ENCODE results near the gene FLYWCH1. TPM values are rescaled to one million over a fixed set of nuclear protein-coding genes. Genes with fewer than 3 reads are reported as not detected.
A peak's percentile ranks its signal among the peaks of the same experiment; 100 is the strongest.

The FLYWCH1 gene
- total and polyA plus RNA-seq, 2 experiments from 2014 or later = 16.0 to 44.7 TPM

DNA sequence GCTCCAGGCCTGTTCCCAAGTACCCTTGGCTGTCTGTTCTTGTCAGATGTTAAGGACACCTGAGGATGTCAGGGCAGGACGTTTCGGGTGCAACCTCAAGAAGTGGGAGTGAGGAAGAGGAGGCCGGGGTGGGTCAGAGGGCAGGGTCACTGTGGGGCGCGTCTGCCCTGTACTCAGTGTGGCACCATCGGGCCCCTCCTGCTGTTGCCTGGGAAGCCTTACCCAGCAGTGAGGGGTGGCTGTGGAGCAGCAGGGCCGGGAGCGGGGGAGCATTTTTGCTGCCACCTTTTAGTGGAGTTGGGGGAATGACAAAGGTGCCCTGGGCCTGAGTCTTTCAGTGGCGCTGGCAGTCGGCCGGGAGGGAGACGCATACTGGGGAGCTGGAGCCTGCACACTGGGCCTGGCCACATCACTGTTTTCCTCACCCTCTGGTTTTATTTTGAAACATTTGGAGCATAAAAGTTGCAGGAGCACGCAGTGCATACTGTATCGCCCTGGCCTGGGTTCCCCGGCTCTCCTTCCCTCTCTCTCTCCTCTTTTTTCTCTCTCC, 11.1 kb upstream of the FLYWCH1 start:
- TF ChIP-seq EZH2phosphoT487 (IDR thresholded peaks at IDR 0.05; ENCODE audit: insufficient read depth, low read depth) (no peak), EZH2 (IDR thresholded peaks at IDR 0.05; ENCODE audit: insufficient read depth, poor library complexity, severe bottlenecking) (no peak)
- Histone ChIP-seq H3K36me3 (ENCODE audit: low read depth) (no peaks in the 10 kb centered on the region), H3F3A (ENCODE audit: insufficient read depth) (peaks cover 9% of the 10 kb centered on the region), H3K27me3 (replicated peaks; ENCODE audit: insufficient read depth) (no peaks in the 10 kb centered on the region), H3K79me2 (ENCODE audit: insufficient read depth) (no peaks in the 10 kb centered on the region), H3K9me3 (ENCODE audit: low read depth) (no peaks in the 10 kb centered on the region), H4K20me1 (ENCODE audit: insufficient read depth) (no peaks in the 10 kb centered on the region), H3K9me2 (ENCODE audit: insufficient read depth) (no peaks in the 10 kb centered on the region), H3K4me1 (ENCODE audit: insufficient read depth) (peaks cover 7% of the 10 kb centered on the region), H3K27ac (no peak overlapping the region), H3K9ac (no peak overlapping the region), H2AFZ (no peak overlapping the region), H3K4me3 (no peak overlapping the region), H3K4me2 (ENCODE audit: unreplicated experiment) (no peak overlapping the region)
- in situ Hi-C loops (cut with MboI) = no loop called here
- no peak for DNase-seq
- WGBS, 2 experiments (ENCODE audit: low coverage in 1 of 2, low lambda C conversion rate in 2 of 2, missing lambda C conversion rate in 2 of 2) = 93 to 95% methylated on average over 12 to 15 of the region's 15 CpGs

DNA sequence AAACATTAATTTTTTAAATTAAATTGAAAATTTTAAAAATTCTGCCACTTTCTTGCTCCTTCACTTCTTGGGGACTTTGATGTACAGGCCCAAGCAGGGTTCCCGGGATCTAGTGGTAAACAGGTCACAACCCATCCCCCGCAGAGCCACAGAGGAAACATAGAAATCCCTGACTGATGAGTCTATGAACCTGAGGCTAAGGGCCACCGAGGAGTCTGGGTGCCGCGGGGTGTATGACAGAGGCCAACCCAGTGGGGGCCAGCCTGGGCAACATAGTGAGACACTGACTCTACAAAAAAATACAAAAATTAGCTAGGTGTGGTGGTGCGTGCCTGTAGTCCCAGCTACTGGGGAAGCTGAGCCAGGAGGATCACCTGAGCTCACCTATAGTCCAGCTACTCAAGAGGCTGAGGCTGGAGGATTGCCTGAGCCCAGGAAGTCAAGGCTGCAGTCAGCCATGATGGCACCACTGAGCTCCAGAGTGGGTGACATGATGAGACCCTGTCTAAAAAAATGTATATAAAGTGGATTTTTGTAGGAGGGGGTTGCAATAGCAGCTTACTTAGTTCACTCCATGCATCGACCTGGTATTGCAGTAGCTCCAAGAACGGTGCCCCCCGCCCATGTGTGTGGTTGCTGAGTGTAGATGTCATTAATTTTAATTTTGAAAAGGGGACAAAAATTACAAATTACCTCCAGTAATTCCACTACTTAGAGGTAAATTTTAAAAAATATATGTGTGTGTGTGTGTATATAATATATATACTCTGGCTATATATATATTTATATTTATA, 9.2 kb upstream of the FLYWCH1 start:
- Histone ChIP-seq H3K79me2 (ENCODE audit: insufficient read depth) (no peaks in the 10 kb centered on the region), H3F3A (ENCODE audit: insufficient read depth) (peaks cover 13% of the 10 kb centered on the region), H3K4me2 (ENCODE audit: unreplicated experiment) (no peak overlapping the region), H3K27me3 (replicated peaks; ENCODE audit: insufficient read depth) (no peaks in the 10 kb centered on the region), H4K20me1 (ENCODE audit: insufficient read depth) (no peaks in the 10 kb centered on the region), H3K4me3 (no peak overlapping the region), H3K9me2 (ENCODE audit: insufficient read depth) (no peaks in the 10 kb centered on the region), H3K36me3 (ENCODE audit: low read depth) (no peaks in the 10 kb centered on the region), H3K27ac (no peak overlapping the region), H2AFZ (no peak overlapping the region), H3K9me3 (ENCODE audit: low read depth) (no peaks in the 10 kb centered on the region), H3K4me1 (ENCODE audit: insufficient read depth) (peaks cover 7% of the 10 kb centered on the region; the same call in 1 of the 2 replicates), H3K9ac (no peak overlapping the region)
- no peak for DNase-seq
- TF ChIP-seq EZH2phosphoT487 (IDR thresholded peaks at IDR 0.05; ENCODE audit: insufficient read depth, low read depth) (no peak), EZH2 (IDR thresholded peaks at IDR 0.05; ENCODE audit: insufficient read depth, poor library complexity, severe bottlenecking) (no peak)
- WGBS, 2 experiments (ENCODE audit: low coverage in 1 of 2, low lambda C conversion rate in 2 of 2, missing lambda C conversion rate in 2 of 2) = 88 to 90% methylated on average over 9 of the region's 9 CpGs
- in situ Hi-C loops (cut with MboI) = no loop called here

DNA sequence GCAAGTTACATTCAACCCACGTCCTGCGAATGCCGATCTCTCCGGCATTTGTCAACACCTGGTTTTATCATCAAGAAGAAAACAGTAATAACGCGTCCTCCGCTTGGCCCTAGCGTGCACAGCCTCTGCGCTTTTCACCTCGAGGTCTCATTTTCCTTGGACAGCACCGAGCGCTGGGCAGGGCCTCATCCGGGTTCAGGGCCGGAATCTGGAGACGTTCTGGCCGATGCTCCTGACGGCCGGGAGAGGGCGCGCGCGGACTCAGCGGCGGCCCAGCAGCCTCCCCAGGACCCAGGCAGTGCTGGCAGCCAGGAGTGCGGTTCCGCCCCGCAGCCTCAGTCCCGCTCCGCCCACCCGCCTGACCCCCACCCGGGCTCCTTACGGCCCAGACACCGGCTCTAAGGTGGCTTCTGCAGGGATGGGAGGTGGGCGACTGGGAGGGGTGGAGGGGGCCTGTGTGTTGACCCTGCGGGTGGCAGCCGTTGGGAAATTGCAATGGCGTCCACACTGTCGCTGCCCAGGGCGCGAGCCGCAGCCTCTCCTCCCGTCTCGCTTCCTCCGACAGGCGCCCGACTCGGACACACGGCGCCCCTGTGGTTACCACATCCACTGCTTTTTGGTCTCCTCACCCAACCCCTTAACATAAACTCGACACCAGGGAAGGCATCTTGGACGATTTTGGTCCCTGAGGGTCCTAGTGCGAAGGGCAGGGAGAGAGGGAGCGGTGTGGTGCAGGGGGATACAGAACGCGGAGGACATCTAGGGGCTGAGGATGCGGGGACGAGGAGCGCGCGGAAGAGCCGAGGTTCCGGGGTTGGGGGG, 7.4 kb upstream of the FLYWCH1 start:
- peak overlapping the region; percentile 98 for H3K4me2 ChIP-seq (ENCODE audit: unreplicated experiment)
- no peaks in the 10 kb centered on the region for H4K20me1 ChIP-seq (ENCODE audit: insufficient read depth)
- H3K79me2 ChIP-seq (ENCODE audit: insufficient read depth) = no peaks in the 10 kb centered on the region
- TF ChIP-seq EZH2 (IDR thresholded peaks at IDR 0.05; ENCODE audit: insufficient read depth, poor library complexity, severe bottlenecking) = no peak
- TF ChIP-seq EZH2phosphoT487 (IDR thresholded peaks at IDR 0.05; ENCODE audit: insufficient read depth, low read depth) = no peak
- H3K9me3 ChIP-seq (ENCODE audit: low read depth) = no peaks in the 10 kb centered on the region
- H3F3A ChIP-seq (ENCODE audit: insufficient read depth) = peaks cover 13% of the 10 kb centered on the region
- no peaks in the 10 kb centered on the region for H3K9me2 ChIP-seq (ENCODE audit: insufficient read depth)
- peak overlapping the region; percentile 87 for H2AFZ ChIP-seq
- peak overlapping the region; percentile 91 for H3K4me3 ChIP-seq
- no peaks in the 10 kb centered on the region for H3K36me3 ChIP-seq (ENCODE audit: low read depth)
- in situ Hi-C loops (cut with MboI) = no loop called here
- H3K9ac ChIP-seq = peak overlapping the region; percentile 84
- peak overlapping the region; percentile 65 for H3K27ac ChIP-seq
- peak; percentile 92 for DNase-seq
- peaks cover 7% of the 10 kb centered on the region; the same call in 1 of the 2 replicates for H3K4me1 ChIP-seq (ENCODE audit: insufficient read depth)
- H3K27me3 ChIP-seq (replicated peaks; ENCODE audit: insufficient read depth) = no peaks in the 10 kb centered on the region
- 2% methylated on average over 42 to 48 of the region's 62 CpGs for WGBS, 2 experiments (ENCODE audit: low coverage in 1 of 2, low lambda C conversion rate in 2 of 2, missing lambda C conversion rate in 2 of 2)

- no peaks in the 10 kb centered on the region for H3K9me3 ChIP-seq (ENCODE audit: low read depth)
- peak overlapping the region; percentile 98 for H3K4me2 ChIP-seq (ENCODE audit: unreplicated experiment)
- TF ChIP-seq EZH2 (IDR thresholded peaks at IDR 0.05; ENCODE audit: insufficient read depth, poor library complexity, severe bottlenecking) (no peak), EZH2phosphoT487 (IDR thresholded peaks at IDR 0.05; ENCODE audit: insufficient read depth, low read depth) (no peak)
- no peaks in the 10 kb centered on the region for H3K9me2 ChIP-seq (ENCODE audit: insufficient read depth)
- no peaks in the 10 kb centered on the region for H3K79me2 ChIP-seq (ENCODE audit: insufficient read depth)
- H3K4me3 ChIP-seq = peak overlapping the region; percentile 91
- peaks cover 13% of the 10 kb centered on the region for H3F3A ChIP-seq (ENCODE audit: insufficient read depth)
- H3K9ac ChIP-seq = peak overlapping the region; percentile 84
- H3K27me3 ChIP-seq (replicated peaks; ENCODE audit: insufficient read depth) = no peaks in the 10 kb centered on the region
- H3K36me3 ChIP-seq (ENCODE audit: low read depth) = no peaks in the 10 kb centered on the region
- H4K20me1 ChIP-seq (ENCODE audit: insufficient read depth) = no peaks in the 10 kb centered on the region
- H3K27ac ChIP-seq = peak overlapping the region; percentile 65
- peak overlapping the region; percentile 87 for H2AFZ ChIP-seq
- peaks cover 7% of the 10 kb centered on the region; the same call in 1 of the 2 replicates for H3K4me1 ChIP-seq (ENCODE audit: insufficient read depth)
- 1% methylated on average over 27 to 32 of the region's 32 CpGs for WGBS, 2 experiments (ENCODE audit: low coverage in 1 of 2, low lambda C conversion rate in 2 of 2, missing lambda C conversion rate in 2 of 2)
- in situ Hi-C loops (cut with MboI) = no loop called here
- peak; percentile 52 for DNase-seq
Measured at GRCh38 chr16:2904922-2905240, 6.8 kb upstream of the FLYWCH1 start.

Measured in GM23248 (cell line).